GM23338 (cell line): ENCODE results near the gene TNFRSF19. TPM values are rescaled to one million over a fixed set of nuclear protein-coding genes. Genes with fewer than 3 reads are reported as not detected.

Experiments used
- ATAC-seq: fragments of 200-7000 bp; cut with Tn5 transposase; 3 replicates; pipeline ENCODE4 v1.9.1; 2020
- DNase-seq: peaks from one replicate; pipeline ENCODE4 v3.0.0-alpha.2; 2015; ENCODE audit warnings: low spot score
- H2AFZ ChIP-seq: fragments of 200-600 bp; sonication (generic); 2 replicates; pipeline ENCODE4 v1.8.0; 2016; ENCODE audit warnings: antibody characterized with exemption, mild to moderate bottlenecking, moderate library complexity
- H3F3A ChIP-seq: fragments of 200-600 bp; sonication (generic); replicated peaks from 2 replicates; pipeline ENCODE4 v1.8.0; 2017; ENCODE audit warnings: antibody characterized with exemption, mixed run types, low read depth
- H3K27ac ChIP-seq: fragments of 200-600 bp; sonication (generic); 2 replicates; pipeline ENCODE4 v1.6.1; 2016; ENCODE audit warnings: low read depth
- H3K27me3 ChIP-seq: fragments of 200-600 bp; sonication (generic); 2 replicates; pipeline ENCODE4 v1.8.0; 2016; ENCODE audit warnings: mild to moderate bottlenecking, mixed run types, moderate library complexity; ENCODE audit not compliant: insufficient read depth
- H3K36me3 ChIP-seq: fragments of 200-600 bp; sonication (generic); 2 replicates; pipeline ENCODE4 v1.8.0; 2016; ENCODE audit warnings: mild to moderate bottlenecking; ENCODE audit not compliant: insufficient read depth
- H3K4me1 ChIP-seq: fragments of 200-600 bp; sonication (generic); 2 replicates; pipeline ENCODE4 v1.8.0; 2016; ENCODE audit warnings: mild to moderate bottlenecking, moderate library complexity; ENCODE audit not compliant: insufficient read depth
- H3K4me2 ChIP-seq: fragments of 200-600 bp; sonication (generic); 2 replicates; pipeline ENCODE4 v1.7.1; 2017; ENCODE audit warnings: mixed run types
- H3K4me3 ChIP-seq: fragments of 200-600 bp; sonication (generic); 2 replicates; pipeline ENCODE4 v1.6.1; 2016; ENCODE audit warnings: mixed run types
- H3K79me2 ChIP-seq: fragments of 200-600 bp; sonication (generic); replicated peaks from 2 replicates; pipeline ENCODE4 v1.8.0; 2017; ENCODE audit warnings: mild to moderate bottlenecking; ENCODE audit not compliant: insufficient read depth
- H3K9me2 ChIP-seq: fragments of 200-600 bp; sonication (generic); 2 replicates; pipeline ENCODE4 v1.8.0; 2017; ENCODE audit not compliant: insufficient read depth
- H4K20me1 ChIP-seq: fragments of 200-600 bp; sonication (generic); replicated peaks from 2 replicates; pipeline ENCODE4 v1.8.0; 2017; ENCODE audit warnings: mild to moderate bottlenecking; ENCODE audit not compliant: insufficient read depth
- H3K27ac Mint-ChIP-seq: 2 replicates; pipeline ENCODE4 v1.8.0; 2020; ENCODE audit warnings: inconsistent platforms, mild to moderate bottlenecking, moderate library complexity, mixed read lengths
- H3K27me3 Mint-ChIP-seq: 3 replicates; pipeline ENCODE4 v1.8.0; 2022; ENCODE audit warnings: low read depth, mild to moderate bottlenecking, moderate library complexity, mixed read lengths, inconsistent platforms; ENCODE audit not compliant: insufficient read depth, poor library complexity
- H3K36me3 Mint-ChIP-seq: 3 replicates; pipeline ENCODE4 v1.8.0; 2021; ENCODE audit warnings: low read depth, mild to moderate bottlenecking, inconsistent platforms, moderate library complexity, mixed read lengths
- H3K4me1 Mint-ChIP-seq: 3 replicates; pipeline ENCODE4 v1.8.0; 2020; ENCODE audit warnings: mild to moderate bottlenecking, inconsistent platforms, mixed read lengths
- H3K4me3 Mint-ChIP-seq: 3 replicates; pipeline ENCODE4 v1.8.0; 2021; ENCODE audit warnings: moderate library complexity, mild to moderate bottlenecking, inconsistent platforms, mixed read lengths
- H3K9me3 Mint-ChIP-seq: 3 replicates; pipeline ENCODE4 v1.8.0; 2020; ENCODE audit warnings: moderate library complexity, mild to moderate bottlenecking, inconsistent platforms, mixed read lengths
- CREB1 ChIP-seq: fragments of 250-450 bp; sonication (Bioruptor Pico); IDR thresholded peaks from 2 replicates; pipeline ENCODE4 v1.5.0; 2020; ENCODE audit warnings: low read depth, mild to moderate bottlenecking, moderate library complexity
- EZH2 ChIP-seq: fragments of 200-600 bp; sonication (generic); IDR thresholded peaks from one replicate; pipeline ENCODE4 v1.8.0; 2017; ENCODE audit warnings: antibody characterized with exemption, mild to moderate bottlenecking, low read depth; ENCODE audit not compliant: unreplicated experiment
- EZH2phosphoT487 ChIP-seq: fragments of 200-600 bp; sonication (generic); IDR thresholded peaks from one replicate; pipeline ENCODE4 v1.8.1; 2018; ENCODE audit warnings: antibody characterized with exemption; ENCODE audit not compliant: unreplicated experiment
- JUNB ChIP-seq: IDR thresholded peaks from one replicate; pipeline ENCODE4 v1.6.1; 2016; ENCODE audit warnings: antibody characterized with exemption; ENCODE audit not compliant: unreplicated experiment
- NANOG ChIP-seq: IDR thresholded peaks from 2 replicates; pipeline ENCODE4 v1.6.1; 2016; ENCODE audit warnings: antibody characterized with exemption, borderline replicate concordance
- POLR2AphosphoS5 ChIP-seq: IDR thresholded peaks from 2 replicates; pipeline ENCODE4 v1.6.1; 2016; ENCODE audit warnings: antibody characterized with exemption, low read depth
- REST ChIP-seq: IDR thresholded peaks from one replicate; pipeline ENCODE4 v1.6.1; 2018; ENCODE audit warnings: antibody characterized with exemption; ENCODE audit not compliant: unreplicated experiment
- STAT1 ChIP-seq: IDR thresholded peaks from one replicate; pipeline ENCODE4 v1.6.1; 2016; ENCODE audit warnings: antibody characterized with exemption; ENCODE audit not compliant: unreplicated experiment
- ZNF114 ChIP-seq: fragments of 250-450 bp; sonication (Bioruptor Pico); IDR thresholded peaks from 2 replicates; pipeline ENCODE4 v1.5.0; 2020; ENCODE audit warnings: mild to moderate bottlenecking, moderate library complexity
- ZNF331 ChIP-seq: fragments of 250-450 bp; sonication (Bioruptor Pico); IDR thresholded peaks from 2 replicates; pipeline ENCODE4 v1.5.0; 2020; ENCODE audit warnings: low read depth, mild to moderate bottlenecking, moderate library complexity
- polyA plus RNA-seq: library from polyadenylated mRNA; unstranded; fragments of >200 nt; fragmentation: Nextera tagmentation; extraction: Ambion mirVana; gene quantifications from 2 replicates; pipeline ENCODE4 v1.2.1, GENCODE V29; 2016
- total RNA-seq: library from RNA; depleted of rRNA; stranded (reverse); fragments of >200 nt; shearing (Covaris generic); gene quantifications from 2 replicates; pipeline ENCODE4 v1.2.3, GENCODE V29; 2014
- TF ChIP-seq, protein P1 (sequence below), 2 experiments: fragments of 200-600 bp in 1 of 2; sonication (generic) in 1 of 2; conservative IDR thresholded peaks; 2 replicates each; pipeline versions ENCODE4 v1.5.1 to v1.6.1; 2016 to 2017; ENCODE audit warnings: antibody characterized with exemption in 2 of 2, low read depth in 2 of 2, mild to moderate bottlenecking in 2 of 2, moderate library complexity in 1 of 2
- TF ChIP-seq, protein P2 (sequence below): IDR thresholded peaks from 2 replicates; pipeline ENCODE4 v1.6.1; 2016; ENCODE audit warnings: antibody characterized with exemption
- TF ChIP-seq, protein P3 (sequence below): fragments of 250-450 bp; sonication (Bioruptor Pico); IDR thresholded peaks from 2 replicates; pipeline ENCODE4 v1.5.0; 2020; ENCODE audit warnings: mild to moderate bottlenecking, moderate library complexity

The TNFRSF19 gene
- total and polyA plus RNA-seq, 2 experiments from 2014 or later, result 0.21 to 0.35 TPM

DNA sequence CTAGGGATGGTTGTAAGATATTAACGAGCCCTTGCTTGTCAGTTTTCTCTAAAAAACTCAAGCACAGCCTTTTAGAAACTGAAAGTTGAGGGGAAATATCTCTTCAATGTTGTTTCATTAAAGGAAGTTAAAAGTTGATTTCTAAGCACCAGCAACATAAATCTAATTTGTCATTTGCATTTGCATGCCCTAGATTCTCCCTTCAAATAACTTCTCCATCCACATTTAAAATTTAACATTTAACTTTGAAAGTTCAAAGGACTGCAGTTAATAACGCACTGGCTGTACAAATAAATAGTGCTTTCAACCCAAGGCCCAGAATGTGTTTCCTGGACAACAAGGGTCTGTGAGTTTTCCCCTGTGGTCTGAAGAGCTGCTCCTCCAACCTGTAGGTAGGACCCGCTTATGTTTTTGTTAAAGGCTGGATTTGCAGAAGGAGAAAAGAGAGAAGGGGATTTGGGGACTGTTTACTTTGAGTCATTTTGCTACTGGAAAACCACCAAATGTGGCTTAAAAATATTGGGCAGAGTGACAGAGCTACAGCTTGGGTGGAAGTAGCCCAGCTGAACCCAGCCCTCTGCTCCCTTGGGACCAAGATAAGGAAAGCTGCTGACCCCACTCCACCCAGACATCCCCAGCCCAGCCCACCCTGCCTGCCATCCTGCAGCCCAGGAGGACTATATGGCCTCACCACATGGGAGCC is 39.8 kb downstream of the TNFRSF19 start:
- TF ChIP-seq POLR2AphosphoS5, result no peak
- no peak for TF ChIP-seq JUNB
- no peak for TF ChIP-seq ZNF114
- no peak for TF ChIP-seq STAT1
- TF ChIP-seq, protein P1, sequence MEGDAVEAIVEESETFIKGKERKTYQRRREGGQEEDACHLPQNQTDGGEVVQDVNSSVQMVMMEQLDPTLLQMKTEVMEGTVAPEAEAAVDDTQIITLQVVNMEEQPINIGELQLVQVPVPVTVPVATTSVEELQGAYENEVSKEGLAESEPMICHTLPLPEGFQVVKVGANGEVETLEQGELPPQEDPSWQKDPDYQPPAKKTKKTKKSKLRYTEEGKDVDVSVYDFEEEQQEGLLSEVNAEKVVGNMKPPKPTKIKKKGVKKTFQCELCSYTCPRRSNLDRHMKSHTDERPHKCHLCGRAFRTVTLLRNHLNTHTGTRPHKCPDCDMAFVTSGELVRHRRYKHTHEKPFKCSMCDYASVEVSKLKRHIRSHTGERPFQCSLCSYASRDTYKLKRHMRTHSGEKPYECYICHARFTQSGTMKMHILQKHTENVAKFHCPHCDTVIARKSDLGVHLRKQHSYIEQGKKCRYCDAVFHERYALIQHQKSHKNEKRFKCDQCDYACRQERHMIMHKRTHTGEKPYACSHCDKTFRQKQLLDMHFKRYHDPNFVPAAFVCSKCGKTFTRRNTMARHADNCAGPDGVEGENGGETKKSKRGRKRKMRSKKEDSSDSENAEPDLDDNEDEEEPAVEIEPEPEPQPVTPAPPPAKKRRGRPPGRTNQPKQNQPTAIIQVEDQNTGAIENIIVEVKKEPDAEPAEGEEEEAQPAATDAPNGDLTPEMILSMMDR (conservative IDR thresholded peaks at IDR 0.05; ENCODE audit: low read depth in 2 of 2), result no peak
- no peak for TF ChIP-seq REST
- TF ChIP-seq EZH2phosphoT487, result no peak
- TF ChIP-seq, protein P2, sequence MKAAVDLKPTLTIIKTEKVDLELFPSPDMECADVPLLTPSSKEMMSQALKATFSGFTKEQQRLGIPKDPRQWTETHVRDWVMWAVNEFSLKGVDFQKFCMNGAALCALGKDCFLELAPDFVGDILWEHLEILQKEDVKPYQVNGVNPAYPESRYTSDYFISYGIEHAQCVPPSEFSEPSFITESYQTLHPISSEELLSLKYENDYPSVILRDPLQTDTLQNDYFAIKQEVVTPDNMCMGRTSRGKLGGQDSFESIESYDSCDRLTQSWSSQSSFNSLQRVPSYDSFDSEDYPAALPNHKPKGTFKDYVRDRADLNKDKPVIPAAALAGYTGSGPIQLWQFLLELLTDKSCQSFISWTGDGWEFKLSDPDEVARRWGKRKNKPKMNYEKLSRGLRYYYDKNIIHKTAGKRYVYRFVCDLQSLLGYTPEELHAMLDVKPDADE, result no peak
- TF ChIP-seq ZNF331 (CRISPR knock-in tag), result no peak
- no peak for TF ChIP-seq NANOG
- no peak for TF ChIP-seq CREB1
- TF ChIP-seq, protein P3, sequence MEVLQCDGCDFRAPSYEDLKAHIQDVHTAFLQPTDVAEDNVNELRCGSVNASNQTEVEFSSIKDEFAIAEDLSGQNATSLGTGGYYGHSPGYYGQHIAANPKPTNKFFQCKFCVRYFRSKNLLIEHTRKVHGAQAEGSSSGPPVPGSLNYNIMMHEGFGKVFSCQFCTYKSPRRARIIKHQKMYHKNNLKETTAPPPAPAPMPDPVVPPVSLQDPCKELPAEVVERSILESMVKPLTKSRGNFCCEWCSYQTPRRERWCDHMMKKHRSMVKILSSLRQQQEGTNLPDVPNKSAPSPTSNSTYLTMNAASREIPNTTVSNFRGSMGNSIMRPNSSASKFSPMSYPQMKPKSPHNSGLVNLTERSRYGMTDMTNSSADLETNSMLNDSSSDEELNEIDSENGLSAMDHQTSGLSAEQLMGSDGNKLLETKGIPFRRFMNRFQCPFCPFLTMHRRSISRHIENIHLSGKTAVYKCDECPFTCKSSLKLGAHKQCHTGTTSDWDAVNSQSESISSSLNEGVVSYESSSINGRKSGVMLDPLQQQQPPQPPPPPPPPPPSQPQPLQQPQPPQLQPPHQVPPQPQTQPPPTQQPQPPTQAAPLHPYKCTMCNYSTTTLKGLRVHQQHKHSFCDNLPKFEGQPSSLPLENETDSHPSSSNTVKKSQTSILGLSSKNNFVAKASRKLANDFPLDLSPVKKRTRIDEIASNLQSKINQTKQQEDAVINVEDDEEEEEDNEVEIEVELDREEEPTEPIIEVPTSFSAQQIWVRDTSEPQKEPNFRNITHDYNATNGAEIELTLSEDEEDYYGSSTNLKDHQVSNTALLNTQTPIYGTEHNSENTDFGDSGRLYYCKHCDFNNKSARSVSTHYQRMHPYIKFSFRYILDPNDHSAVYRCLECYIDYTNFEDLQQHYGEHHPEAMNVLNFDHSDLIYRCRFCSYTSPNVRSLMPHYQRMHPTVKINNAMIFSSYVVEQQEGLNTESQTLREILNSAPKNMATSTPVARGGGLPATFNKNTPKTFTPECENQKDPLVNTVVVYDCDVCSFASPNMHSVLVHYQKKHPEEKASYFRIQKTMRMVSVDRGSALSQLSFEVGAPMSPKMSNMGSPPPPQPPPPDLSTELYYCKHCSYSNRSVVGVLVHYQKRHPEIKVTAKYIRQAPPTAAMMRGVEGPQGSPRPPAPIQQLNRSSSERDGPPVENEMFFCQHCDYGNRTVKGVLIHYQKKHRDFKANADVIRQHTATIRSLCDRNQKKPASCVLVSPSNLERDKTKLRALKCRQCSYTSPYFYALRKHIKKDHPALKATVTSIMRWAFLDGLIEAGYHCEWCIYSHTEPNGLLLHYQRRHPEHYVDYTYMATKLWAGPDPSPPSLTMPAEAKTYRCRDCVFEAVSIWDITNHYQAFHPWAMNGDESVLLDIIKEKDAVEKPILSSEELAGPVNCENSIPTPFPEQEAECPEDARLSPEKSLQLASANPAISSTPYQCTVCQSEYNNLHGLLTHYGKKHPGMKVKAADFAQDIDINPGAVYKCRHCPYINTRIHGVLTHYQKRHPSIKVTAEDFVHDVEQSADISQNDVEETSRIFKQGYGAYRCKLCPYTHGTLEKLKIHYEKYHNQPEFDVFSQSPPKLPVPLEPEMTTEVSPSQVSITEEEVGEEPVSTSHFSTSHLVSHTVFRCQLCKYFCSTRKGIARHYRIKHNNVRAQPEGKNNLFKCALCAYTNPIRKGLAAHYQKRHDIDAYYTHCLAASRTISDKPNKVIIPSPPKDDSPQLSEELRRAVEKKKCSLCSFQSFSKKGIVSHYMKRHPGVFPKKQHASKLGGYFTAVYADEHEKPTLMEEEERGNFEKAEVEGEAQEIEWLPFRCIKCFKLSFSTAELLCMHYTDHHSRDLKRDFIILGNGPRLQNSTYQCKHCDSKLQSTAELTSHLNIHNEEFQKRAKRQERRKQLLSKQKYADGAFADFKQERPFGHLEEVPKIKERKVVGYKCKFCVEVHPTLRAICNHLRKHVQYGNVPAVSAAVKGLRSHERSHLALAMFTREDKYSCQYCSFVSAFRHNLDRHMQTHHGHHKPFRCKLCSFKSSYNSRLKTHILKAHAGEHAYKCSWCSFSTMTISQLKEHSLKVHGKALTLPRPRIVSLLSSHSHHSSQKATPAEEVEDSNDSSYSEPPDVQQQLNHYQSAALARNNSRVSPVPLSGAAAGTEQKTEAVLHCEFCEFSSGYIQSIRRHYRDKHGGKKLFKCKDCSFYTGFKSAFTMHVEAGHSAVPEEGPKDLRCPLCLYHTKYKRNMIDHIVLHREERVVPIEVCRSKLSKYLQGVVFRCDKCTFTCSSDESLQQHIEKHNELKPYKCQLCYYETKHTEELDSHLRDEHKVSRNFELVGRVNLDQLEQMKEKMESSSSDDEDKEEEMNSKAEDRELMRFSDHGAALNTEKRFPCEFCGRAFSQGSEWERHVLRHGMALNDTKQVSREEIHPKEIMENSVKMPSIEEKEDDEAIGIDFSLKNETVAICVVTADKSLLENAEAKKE (CRISPR knock-in tag), result no peak
- no peak for TF ChIP-seq EZH2
- H3K27ac Mint-ChIP-seq, result no peak overlapping the region; the same call in 1 of the 2 replicates
- Histone ChIP-seq H3K9me2 (no peaks in the 10 kb centered on the region), H3K27me3 (no peaks in the 10 kb centered on the region), H3K4me3 (no peak overlapping the region), H4K20me1 (no peaks in the 10 kb centered on the region), H2AFZ (peak overlapping the region; percentile 77; the same call in 1 of the 2 replicates), H3K4me2 (peak overlapping the region; percentile 23; the same call in 1 of the 2 replicates), H3F3A (no peaks in the 10 kb centered on the region), H3K27ac (no peak overlapping the region), H3K36me3 (no peaks in the 10 kb centered on the region), H3K4me1 (peaks cover 14% of the 10 kb centered on the region), H3K79me2 (no peaks in the 10 kb centered on the region)
- no peaks in the 10 kb centered on the region for H3K36me3 Mint-ChIP-seq
- H3K27me3 Mint-ChIP-seq, result no peaks in the 10 kb centered on the region
- no peaks in the 10 kb centered on the region for H3K9me3 Mint-ChIP-seq
- H3K4me3 Mint-ChIP-seq, result no peak overlapping the region
- ATAC-seq (peak; percentile 35), DNase-seq (no peak)
- H3K4me1 Mint-ChIP-seq, result peaks cover 22% of the 10 kb centered on the region
